Measurements from ENCODE around the gene UNC50.

DNA sequence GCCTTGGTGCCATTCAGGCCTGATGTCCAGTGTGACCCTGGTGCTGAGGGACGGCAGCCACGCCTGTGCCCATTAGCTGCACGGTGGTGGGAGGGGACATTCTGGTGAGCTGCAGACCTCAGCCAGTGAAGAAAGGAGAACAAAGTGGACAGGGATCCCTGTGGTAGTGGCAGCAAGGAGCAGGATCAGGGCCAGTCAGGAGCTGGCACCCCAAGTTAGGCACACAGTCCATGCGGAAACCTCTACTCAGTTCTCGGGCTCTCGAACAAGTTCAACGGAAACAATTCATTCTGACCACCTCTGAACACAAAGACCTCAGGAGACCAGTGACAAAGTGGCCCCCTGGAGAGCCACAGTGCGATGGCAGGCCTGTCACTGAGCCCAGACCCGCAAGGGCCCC, 30.2 kb upstream of the UNC50 start:
- no peak for TF ChIP-seq POLR2A (IDR thresholded peaks at IDR 0.05; ENCODE audit: extremely low read depth, insufficient read length)
- TF ChIP-seq, protein P1, sequence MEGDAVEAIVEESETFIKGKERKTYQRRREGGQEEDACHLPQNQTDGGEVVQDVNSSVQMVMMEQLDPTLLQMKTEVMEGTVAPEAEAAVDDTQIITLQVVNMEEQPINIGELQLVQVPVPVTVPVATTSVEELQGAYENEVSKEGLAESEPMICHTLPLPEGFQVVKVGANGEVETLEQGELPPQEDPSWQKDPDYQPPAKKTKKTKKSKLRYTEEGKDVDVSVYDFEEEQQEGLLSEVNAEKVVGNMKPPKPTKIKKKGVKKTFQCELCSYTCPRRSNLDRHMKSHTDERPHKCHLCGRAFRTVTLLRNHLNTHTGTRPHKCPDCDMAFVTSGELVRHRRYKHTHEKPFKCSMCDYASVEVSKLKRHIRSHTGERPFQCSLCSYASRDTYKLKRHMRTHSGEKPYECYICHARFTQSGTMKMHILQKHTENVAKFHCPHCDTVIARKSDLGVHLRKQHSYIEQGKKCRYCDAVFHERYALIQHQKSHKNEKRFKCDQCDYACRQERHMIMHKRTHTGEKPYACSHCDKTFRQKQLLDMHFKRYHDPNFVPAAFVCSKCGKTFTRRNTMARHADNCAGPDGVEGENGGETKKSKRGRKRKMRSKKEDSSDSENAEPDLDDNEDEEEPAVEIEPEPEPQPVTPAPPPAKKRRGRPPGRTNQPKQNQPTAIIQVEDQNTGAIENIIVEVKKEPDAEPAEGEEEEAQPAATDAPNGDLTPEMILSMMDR (IDR thresholded peaks at IDR 0.05; ENCODE audit: low read depth, low read length): no peak
- TF ChIP-seq, protein P2, sequence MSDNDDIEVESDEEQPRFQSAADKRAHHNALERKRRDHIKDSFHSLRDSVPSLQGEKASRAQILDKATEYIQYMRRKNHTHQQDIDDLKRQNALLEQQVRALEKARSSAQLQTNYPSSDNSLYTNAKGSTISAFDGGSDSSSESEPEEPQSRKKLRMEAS (IDR thresholded peaks at IDR 0.05; ENCODE audit: low read depth, low read length): no peak
- TF ChIP-seq MYC (IDR thresholded peaks at IDR 0.05; ENCODE audit: low read depth, low read length): no peak
